LHCN-M2 (cell line): ENCODE data around the gene PLVAP. TPM values are rescaled to one million over a fixed set of nuclear protein-coding genes. Genes with fewer than 3 reads are reported as not detected.

Experiments used
- DNase-seq: peaks from one replicate; pipeline ENCODE4 v3.0.0-alpha.2; 2012; ENCODE audit warnings: low read depth
- polyA plus RNA-seq: library from polyadenylated mRNA; unstranded; fragments of >200 nt; gene quantifications from one replicate; pipeline ENCODE4 v1.2.1, GENCODE V29; 2012; ENCODE audit warnings: missing spikeins
- total RNA-seq: library from RNA; depleted of rRNA; stranded (reverse); fragments of >200 nt; gene quantifications from 2 replicates; pipeline ENCODE4 v1.2.3, GENCODE V29; 2014; rRNA removed

The PLVAP gene, protein sequence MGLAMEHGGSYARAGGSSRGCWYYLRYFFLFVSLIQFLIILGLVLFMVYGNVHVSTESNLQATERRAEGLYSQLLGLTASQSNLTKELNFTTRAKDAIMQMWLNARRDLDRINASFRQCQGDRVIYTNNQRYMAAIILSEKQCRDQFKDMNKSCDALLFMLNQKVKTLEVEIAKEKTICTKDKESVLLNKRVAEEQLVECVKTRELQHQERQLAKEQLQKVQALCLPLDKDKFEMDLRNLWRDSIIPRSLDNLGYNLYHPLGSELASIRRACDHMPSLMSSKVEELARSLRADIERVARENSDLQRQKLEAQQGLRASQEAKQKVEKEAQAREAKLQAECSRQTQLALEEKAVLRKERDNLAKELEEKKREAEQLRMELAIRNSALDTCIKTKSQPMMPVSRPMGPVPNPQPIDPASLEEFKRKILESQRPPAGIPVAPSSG
- total RNA-seq, result not detected in 2 replicates
- polyA plus RNA-seq, result 0.02 TPM

DNA sequence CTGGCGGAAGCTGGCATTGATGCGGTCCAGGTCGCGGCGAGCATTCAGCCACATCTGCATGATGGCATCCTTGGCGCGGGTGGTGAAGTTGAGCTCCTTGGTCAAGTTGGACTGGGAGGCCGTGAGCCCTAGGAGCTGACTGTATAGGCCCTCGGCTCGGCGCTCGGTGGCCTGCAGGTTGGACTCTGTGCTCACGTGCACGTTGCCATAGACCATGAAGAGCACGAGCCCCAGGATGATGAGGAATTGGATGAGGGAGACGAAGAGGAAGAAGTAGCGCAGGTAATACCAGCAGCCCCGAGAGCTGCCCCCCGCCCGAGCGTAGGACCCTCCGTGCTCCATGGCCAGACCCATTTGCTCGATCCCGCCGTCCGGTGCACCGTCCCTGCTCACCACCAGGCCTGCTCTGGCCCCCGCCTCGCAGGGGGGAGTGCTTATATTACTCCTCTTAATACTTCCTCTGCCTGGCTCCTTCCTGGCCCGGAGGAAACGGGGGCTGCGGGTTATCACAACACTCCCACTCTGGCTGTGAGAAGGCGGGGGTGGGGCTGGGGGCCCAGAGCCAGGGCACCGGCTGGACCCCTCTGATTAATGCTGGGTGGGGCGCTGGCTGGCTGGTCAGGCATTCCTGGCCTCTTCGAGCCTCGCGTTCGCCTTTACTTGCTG, at the start of gene PLVAP:
Gene PLVAP, minus strand, starts transcription at position 408 of the 666 bp plus-strand sequence. Its CDS starts 54 bp downstream, at position 354.
- no peak for DNase-seq

DNA sequence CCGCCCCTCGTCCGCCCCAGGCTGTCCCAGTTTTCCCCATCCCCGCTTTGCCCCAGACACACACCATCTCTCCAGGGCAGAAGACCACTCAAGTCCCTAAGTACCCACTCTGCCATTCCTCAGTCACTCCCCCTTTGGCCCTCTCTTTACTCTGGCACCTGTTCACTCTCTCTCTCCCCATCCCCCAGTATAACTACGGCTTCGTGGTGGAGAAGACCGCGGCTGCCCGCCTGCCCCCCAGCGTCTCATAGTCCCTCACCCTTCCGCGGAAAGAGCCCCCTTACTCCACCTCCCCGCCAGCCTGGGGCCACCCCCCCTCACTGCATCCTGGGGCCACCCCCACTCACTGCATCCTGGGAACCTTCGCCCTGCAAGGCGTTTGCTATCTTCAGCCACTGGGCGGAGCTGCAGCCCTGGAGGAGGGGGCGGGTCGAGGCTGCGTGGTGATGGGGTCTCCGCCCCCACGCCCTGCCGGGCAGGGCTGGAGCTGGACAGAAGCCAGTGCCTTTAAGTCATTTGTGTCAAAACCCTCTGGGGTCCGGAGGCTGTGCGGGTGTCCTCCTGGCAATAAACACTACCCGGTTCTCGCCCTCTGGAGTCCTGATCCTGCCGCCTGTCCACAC, 47.7 kb upstream of the PLVAP start:
- no peak for DNase-seq

DNA sequence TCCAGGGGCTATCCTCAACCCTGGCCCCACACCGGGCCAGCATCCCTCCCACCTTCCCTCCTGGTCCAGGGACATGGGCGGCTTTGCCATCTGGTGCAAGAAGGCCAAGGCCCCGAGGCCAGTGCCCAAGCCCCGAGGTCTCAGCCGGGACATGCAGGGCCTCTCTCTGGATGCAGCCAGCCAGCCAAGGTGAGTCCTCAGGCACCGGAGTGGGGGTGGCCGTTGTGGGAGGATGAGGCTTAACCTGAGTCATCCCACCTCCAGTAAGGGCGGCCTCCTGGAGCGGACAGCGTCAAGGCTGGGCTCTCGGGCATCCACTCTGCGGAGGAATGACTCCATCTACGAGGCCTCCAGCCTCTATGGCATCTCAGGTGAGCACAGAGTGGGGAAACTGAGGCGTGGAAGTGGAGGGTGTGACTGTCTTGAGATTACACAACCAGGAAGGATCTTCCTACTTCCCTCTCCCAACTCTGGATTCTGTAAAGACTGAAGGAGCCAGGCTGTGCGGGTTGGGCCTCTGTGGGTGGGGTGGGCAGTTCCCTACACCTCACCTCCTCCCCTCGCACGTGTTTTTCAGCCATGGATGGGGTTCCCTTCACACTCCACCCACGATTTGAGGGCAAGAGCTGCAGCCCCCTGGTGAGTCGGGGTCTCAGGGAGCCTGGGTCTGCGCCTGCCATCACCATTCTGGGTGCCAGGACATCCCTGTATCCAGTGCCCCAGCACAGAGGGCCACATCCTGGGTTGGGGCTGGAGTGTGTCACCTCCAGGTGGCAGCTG, 46.5 kb upstream of the PLVAP start:
- DNase-seq, result no peak

DNA sequence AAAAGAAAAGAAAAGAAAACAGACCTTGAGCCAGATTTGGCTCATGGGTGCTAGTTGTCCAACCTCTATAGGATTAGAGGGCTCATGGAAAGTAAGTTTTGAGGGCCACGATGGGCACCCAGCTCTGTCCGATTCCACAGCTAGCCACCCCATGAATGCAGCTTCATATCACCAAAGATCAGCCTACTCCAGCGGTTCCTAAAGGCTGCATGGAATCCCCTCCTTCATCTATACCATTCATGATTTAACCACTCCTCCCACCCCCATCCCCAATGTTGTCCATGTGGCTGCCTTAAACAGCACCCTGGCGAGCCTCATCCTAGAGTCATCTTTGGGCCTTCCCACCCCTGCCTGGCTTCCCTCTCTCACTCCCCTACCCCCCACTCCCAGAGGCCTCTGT, 44.8 kb upstream of the PLVAP start:
- no peak for DNase-seq

DNA sequence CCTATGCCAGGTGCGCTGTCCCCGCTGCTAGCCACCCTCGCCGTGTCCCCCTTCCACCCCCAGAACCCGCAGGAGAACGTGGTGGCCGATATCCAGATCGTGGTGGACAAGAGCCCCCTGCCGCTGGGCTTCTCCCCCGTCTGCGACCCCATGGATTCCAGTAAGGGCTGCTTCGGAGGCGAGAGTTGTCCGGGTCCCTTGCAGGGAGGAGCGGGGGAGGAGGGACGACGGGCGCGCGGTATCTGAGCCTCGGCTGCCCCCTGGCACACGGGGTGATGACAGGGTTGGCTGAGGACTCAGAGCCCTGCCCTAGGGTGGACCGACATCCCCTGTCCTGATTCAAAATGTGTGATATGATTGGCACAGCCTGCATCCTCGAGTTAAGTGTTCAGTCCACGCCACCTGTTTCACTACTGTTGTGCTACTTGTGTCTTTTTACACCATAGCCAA, 43.4 kb upstream of the PLVAP start:
- DNase-seq, result no peak

DNA sequence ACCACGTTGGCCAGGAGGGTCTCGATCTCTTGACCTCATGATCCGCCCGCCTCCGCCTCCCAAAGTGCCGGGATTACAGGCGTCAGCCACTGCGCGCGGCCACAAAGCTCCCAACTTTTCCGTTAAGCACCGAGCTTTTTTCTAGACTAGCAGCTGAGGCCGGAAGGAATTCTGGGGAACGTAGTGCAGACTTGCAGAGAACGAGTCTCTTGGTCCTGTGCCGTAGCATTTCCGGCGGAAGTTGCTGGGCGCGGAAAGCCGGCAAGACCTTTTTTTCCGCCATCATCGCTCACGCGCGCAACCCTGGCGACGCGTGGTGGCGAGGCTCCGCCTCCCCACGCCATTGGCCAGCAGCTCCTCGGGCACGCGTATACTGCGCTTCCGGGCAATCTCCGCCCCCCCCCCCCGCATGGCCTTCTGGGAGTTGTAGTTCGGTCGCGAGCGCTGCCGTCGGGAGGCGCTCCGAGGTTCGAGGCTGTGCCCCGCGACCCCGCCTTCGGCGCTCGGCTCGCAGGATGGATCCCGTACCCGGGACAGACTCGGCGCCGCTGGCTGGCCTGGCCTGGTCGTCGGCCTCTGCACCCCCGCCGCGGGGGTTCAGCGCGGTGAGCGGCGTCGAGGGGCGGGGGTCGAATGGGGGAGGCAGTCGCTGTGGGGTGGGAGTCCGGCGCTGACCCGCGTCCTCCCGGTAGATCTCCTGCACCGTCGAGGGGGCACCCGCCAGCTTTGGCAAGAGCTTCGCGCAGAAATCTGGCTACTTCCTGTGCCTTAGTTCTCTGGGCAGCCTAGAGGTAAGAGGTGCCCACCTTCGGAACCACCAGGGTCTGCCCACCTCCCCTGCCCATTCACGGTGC, 42.7 kb upstream of the PLVAP start, which contains the start of gene MVB12A:
Gene MVB12A, plus strand, starts transcription at position 427 of the 854 bp plus-strand sequence. Its CDS starts 89 bp downstream, at position 516.
- peak; percentile 99 for DNase-seq

DNA sequence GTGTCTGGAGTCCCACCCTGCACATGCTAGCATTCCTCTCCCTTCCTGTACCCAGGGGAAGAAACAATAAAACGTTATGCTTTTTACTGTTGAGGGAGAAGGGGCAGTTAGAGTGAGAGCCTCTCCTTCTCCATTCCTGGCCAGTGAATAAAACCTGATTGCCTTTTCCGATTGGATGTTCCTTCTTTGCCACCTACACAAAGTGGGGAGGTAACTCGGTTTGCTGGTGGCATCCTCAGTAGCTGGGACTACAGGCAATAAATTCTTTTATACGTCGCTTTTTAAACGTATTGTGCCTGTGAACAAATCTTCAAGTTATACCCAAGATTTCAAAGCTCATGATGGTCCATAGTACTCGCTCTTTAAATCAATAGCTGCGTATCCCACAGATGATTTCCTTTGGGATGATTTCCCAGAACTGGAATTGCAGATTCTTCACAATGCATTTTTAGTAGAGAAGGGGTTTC, 42.0 kb upstream of the PLVAP start:
- DNase-seq, result no peak

DNA sequence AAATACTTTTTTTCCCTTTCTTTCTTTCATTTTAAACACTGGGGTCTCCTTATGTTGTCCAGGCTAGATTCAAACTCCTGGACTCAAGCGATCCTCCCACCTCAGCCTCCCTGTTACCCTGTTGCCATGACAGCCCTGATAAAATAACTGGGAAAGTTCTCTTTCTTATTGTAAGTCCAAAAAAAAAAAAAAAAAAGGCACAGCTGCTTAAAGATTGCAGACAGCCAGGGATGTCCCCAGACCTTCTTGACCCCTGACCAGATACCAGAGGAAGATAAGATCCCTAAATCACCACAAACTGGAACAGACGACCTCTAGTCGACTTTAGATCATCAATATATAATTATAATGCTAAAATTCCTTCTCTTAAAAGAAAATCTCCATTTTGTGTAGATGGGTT, 41.6 kb upstream of the PLVAP start:
- no peak for DNase-seq

DNA sequence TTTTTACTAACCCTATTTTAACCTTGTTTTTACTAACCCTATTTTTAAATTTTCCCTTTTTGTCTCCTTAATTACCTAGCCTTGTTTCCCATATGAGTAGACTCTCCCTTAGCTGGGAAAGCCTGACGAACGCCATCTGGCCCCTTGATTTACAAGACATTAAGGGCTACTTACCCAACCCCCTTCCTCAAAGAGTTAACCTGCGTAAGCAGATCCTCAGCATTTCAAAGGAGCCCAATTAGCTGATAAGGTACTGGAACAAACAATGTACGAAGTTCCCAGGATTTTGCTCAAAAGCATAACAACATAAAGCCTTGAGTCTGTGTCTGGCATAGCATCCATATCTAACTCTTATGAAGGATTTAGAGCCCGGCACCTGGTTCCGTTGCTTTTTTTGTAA, 38.0 kb upstream of the PLVAP start:
- no peak for DNase-seq

DNA sequence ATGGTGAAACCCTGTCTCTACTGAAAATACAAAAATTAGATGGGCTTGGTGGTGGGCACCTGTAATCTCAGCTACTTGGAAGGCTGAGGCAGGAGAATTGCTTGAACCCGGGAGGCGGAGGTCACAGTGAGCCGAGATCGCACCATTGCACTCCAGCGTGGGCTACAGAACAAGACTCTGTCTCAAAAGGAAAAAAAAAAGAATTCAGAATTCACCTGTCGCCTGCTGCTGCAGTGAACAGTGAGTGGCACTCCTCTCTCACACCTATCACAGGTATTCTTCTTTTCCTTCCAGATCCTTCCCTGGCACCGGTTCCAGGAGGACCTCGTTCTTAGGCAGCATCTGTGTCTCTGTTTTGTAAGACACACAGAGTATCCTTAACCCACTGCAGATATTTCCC, 37.0 kb upstream of the PLVAP start:
- no peak for DNase-seq

DNA sequence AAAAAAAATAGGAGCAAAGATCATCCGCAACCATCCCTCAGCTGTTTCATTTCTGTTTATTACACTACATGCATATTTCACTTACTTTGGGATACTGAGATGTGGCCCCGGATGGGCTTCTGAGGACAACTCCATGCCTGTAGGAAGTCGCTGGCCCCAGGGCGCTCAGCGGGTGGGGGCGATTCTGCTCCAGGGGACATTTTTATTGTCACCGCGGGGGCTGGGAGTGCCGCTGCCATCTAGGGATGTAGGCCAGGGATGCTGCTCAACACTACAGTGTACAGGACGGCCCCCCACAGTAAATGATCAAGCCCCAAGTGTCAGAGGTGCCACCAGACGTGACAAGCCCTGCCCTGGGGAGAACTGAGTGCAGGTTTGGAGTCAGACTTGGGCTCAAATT, 34.7 kb upstream of the PLVAP start:
- no peak for DNase-seq

DNA sequence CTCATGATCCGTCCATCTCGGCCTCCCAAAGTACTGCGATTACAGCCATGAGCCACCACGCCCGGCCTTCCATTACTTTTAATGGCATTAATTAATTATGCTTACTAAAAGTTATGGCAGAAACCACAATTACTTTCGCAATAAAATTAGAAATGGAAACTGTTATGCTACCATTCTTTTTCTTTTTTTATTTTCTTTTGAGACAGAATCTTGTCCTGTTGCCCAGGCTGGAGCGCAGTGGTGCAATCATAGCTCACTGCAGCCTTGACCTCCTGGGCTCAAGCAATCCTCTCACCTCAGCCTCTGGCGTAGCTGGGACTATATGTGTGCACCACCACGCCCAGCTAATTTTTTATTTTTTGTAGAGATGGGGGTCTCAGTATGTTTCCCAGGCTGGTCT, 32.8 kb upstream of the PLVAP start:
- no peak for DNase-seq

DNA sequence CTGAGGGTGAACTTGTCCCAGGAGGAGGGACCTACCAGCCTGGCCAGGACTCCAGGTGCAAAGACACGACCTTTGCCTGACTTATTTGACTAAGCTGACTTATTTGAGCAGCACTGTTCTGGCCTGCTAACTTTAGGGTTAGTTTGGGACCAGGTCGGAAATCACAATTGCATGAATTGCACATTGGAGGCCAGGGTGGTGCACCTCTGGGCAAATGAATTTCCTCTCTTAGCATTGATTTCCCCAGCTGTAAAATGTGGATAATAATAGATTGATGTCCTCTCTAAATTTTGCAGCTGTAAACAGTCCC, 29.7 kb upstream of the PLVAP start:
- no peak for DNase-seq

DNA sequence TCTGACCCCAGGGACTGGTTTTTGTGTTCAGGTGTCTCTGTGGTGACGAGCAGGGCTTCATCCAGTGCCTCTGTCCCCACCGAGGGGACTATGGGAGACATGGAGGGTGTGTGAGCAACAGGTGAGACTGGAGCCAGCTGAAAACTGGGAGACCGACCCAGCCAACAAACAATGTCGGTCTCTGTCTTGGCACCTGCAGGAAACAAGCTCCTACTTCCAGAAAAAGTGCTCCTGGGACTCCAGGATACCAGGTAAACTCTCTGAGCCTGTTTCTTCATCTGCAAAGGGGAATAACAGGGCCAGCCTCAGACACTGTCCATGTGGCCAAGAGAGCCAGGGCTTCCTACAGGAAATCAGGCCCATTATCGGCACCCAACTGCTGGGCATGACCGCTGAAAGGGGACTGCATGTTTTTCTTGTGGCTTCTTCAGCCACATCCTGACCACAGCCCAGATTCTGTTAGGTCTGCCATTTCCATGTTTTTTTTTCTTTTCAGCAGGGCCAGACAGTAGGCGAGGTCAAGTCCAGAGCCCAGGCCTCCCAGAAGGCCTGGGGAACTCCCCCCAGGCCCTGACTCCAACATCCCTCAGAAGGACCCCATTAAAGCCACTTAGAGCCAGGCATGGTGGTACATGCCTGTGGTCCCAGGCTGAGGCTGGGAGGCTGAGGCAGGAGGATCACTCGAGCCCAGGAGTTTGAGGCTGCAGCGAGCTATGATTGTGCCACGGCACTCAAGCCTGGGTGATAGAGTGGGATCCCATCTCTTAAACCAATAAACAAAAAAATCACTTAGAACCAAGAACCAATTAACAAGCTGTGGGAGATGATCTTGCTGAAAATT, 29.1 kb upstream of the PLVAP start:
- peak; percentile 86 for DNase-seq

DNA sequence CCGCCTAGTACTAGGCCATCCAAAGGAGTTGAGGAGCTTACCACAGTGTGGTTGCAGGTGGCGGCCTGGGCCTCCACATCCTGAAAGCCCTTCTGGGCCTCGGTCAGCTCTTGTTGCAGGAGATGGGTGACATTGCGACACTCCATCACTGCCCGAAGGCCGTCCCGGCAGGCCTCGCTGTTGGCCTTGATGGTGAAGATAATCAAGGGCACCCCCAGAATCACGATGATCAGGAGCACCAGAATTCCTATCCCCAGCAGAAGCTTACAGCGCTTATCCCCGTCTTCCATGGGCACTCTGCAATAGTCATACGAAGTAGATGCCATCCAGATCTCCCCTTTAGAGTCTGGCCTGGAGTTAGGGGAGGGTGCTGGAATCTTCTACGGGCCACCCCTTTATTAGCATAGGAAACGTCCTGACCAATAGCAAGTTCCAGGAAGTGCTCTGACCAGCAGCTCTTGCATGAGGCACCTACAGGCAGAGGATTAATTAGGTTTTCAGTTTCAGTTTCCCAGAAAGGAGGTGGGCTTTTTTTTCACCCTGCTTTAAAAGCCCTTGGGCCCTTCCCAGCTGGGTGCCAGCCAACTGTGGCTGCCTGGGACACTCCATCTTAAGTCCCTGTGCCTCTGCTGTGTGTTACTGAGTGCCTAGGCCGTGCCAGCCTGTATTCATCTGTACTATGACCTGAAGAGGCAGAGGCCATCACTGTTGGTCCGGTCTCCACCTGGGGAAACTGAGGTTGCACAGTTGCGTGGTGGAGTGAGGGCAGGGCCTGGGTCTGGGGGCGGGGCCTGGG, 28.3 kb upstream of the PLVAP start, which contains the start of gene BST2:
Gene BST2, minus strand, starts transcription at position 381 of the 796 bp plus-strand sequence. Its CDS starts 55 bp downstream, at position 326.
- DNase-seq, result no peak

DNA sequence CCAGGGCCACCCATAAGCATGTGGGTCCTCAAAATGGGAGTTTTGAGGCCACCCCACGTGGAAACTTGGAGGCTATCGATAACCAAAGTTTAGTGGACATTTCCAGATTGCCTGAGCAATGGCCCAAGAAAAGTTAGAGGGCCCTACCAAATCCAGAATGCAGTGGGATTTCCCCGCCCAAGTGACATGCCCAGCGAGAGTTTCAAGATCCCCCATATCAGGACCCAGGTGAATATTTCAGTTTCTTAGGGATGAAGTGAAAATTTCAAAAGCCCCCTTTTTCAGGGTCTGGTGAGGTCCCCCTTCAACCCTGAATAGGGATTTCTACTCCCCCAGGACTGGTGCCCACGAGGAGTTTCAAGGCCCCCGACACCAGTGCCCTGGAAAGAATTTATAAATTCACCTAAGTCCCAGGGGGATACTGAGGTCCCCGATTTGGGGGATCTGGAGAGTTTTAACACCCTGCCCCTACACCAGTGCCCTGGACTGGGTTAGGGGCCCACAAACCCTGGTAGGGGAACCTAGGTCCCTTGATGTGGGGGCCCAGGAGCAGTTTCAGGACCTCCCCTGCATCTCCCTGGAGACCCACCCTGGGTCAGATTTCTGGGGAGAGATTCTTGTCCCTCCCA, 27.6 kb upstream of the PLVAP start:
- no peak for DNase-seq

DNA sequence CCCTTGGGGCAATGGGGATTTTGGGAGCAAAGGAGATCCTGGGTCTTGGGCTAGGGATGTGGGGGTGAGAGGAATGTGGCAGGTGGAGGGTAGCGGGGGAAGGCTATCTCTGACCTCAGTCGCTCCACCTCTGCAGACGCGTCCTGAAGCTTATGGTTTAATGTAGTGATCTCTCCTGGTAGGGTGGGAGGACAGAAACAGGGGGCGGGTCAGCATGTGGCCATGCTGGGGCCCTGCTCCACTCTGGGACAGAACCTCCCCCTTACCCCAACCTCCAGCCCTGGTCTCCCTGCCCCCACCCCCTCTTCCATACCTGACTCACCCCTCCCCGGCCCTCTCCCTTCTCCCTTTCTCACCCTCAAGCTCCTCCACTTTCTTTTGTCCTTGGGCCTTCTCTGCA, 26.9 kb upstream of the PLVAP start:
- no peak for DNase-seq
